HEK293 (cell line): Measurements from ENCODE around the gene VTN.

Source experiments
- CTCF ChIA-PET: fragments of 350-600 bp; formaldehyde crosslinking; extraction: SDS; loops from one replicate; lab custom pipeline; 2021; ENCODE audit warnings: antibody characterized with exemption; lab: Yijun Ruan, JAX
- POLR2A ChIA-PET: fragments of 300-600 bp; formaldehyde crosslinking; extraction: SDS; loops from one replicate; lab custom pipeline; 2020; ENCODE audit warnings: antibody characterized with exemption, inconsistent platforms; lab: Yijun Ruan, JAX
- H3K27ac ChIP-seq: fragments of 200-500 bp; sonication (Bioruptor generic); 2 replicates; pipeline ENCODE4 v1.5.1; 2014; ENCODE audit warnings: low read depth, low read length, control low read depth, inconsistent platforms; ENCODE audit errors: extremely low read depth
- H3K36me3 ChIP-seq, 2 experiments: fragments of 200-500 bp in 1 of 2; sonication (Bioruptor generic) in 1 of 2; 1 replicate in 1 of 2; 2 replicates in 1 of 2; pipeline ENCODE4 v1.5.1; 2014 to 2017; ENCODE audit warnings: inconsistent platforms in 2 of 2, low read length in 2 of 2; ENCODE audit not compliant: control insufficient read depth in 2 of 2, insufficient read depth in 1 of 2
- H3K4me1 ChIP-seq: fragments of 200-500 bp; sonication (Bioruptor generic); 2 replicates; pipeline ENCODE4 v1.5.1; 2014; ENCODE audit warnings: mild to moderate bottlenecking, low read length, inconsistent platforms; ENCODE audit not compliant: control insufficient read depth, insufficient read depth
- H3K4me3 ChIP-seq: 2 replicates; pipeline ENCODE4 v1.5.1; 2011; ENCODE audit warnings: low read depth, mild to moderate bottlenecking, control low read depth, low read length, moderate library complexity
- H3K9me3 ChIP-seq: fragments of 200-500 bp; sonication (Bioruptor generic); 2 replicates; pipeline ENCODE4 v1.5.1; 2014; ENCODE audit warnings: low read depth, low read length, inconsistent platforms; ENCODE audit not compliant: control insufficient read depth, insufficient read depth
- CTCF ChIP-seq: fragments of 450-650 bp; formaldehyde crosslinking; IDR thresholded peaks from 2 replicates; pipeline ENCODE4 v1.5.1; 2016; ENCODE audit warnings: missing biosample characterization, missing genetic modification characterization
- MZF1 ChIP-seq: fragments of 450-650 bp; formaldehyde crosslinking; IDR thresholded peaks from 2 replicates; pipeline ENCODE4 v1.5.1; 2017; ENCODE audit warnings: missing biosample characterization, missing genetic modification characterization, borderline replicate concordance
- OSR2 ChIP-seq: fragments of 450-650 bp; formaldehyde crosslinking; IDR thresholded peaks from 2 replicates; pipeline ENCODE4 v1.5.1; 2016; ENCODE audit warnings: missing biosample characterization, missing genetic modification characterization
- PRDM2 ChIP-seq: fragments of 450-650 bp; formaldehyde crosslinking; IDR thresholded peaks from 2 replicates; pipeline ENCODE4 v1.5.1; 2016; ENCODE audit warnings: missing biosample characterization, missing genetic modification characterization, borderline replicate concordance
- RBAK ChIP-seq: fragments of 450-650 bp; formaldehyde crosslinking; IDR thresholded peaks from 2 replicates; pipeline ENCODE4 v1.5.1; 2016; ENCODE audit warnings: missing biosample characterization, missing genetic modification characterization
- TCF7L2 ChIP-seq: IDR thresholded peaks from 2 replicates; pipeline ENCODE4 v1.6.1; 2011; ENCODE audit warnings: low read depth, mild to moderate bottlenecking, inconsistent platforms, low read length, moderate library complexity, borderline replicate concordance
- ZBTB21 ChIP-seq: fragments of 450-650 bp; formaldehyde crosslinking; IDR thresholded peaks from 2 replicates; pipeline ENCODE4 v1.5.1; 2017; ENCODE audit warnings: missing biosample characterization, missing genetic modification characterization
- ZNF169 ChIP-seq: fragments of 450-650 bp; formaldehyde crosslinking; IDR thresholded peaks from 2 replicates; pipeline ENCODE4 v1.5.1; 2016; ENCODE audit warnings: missing biosample characterization, missing genetic modification characterization
- ZNF221 ChIP-seq: fragments of 450-650 bp; formaldehyde crosslinking; IDR thresholded peaks from 2 replicates; pipeline ENCODE4 v1.5.1; 2017; ENCODE audit warnings: missing biosample characterization, missing genetic modification characterization, borderline replicate concordance
- ZNF558 ChIP-seq: fragments of 450-650 bp; formaldehyde crosslinking; IDR thresholded peaks from 2 replicates; pipeline ENCODE4 v1.5.1; 2016; ENCODE audit warnings: missing biosample characterization, missing genetic modification characterization
- ZNF639 ChIP-seq: fragments of 450-650 bp; formaldehyde crosslinking; IDR thresholded peaks from 2 replicates; pipeline ENCODE4 v1.5.1; 2016; ENCODE audit warnings: missing biosample characterization, missing genetic modification characterization
- ZXDB ChIP-seq: fragments of 450-650 bp; formaldehyde crosslinking; IDR thresholded peaks from 2 replicates; pipeline ENCODE4 v1.5.1; 2016; ENCODE audit warnings: missing biosample characterization, missing genetic modification characterization
- TF ChIP-seq, protein P1 (sequence below): fragments of 450-650 bp; formaldehyde crosslinking; IDR thresholded peaks from 2 replicates; pipeline ENCODE4 v1.5.1; 2016; ENCODE audit warnings: missing biosample characterization, missing genetic modification characterization

The VTN gene

GRCh38 chr17:28396635-28397239, 26.6 kb upstream of the VTN start (continued):
- TF ChIP-seq PRDM2 (tag by site-specific recombination) (no peak), ZNF221 (tag by site-specific recombination) (no peak), RBAK (no peak), CTCF (tag by site-specific recombination) (no peak)

DNA sequence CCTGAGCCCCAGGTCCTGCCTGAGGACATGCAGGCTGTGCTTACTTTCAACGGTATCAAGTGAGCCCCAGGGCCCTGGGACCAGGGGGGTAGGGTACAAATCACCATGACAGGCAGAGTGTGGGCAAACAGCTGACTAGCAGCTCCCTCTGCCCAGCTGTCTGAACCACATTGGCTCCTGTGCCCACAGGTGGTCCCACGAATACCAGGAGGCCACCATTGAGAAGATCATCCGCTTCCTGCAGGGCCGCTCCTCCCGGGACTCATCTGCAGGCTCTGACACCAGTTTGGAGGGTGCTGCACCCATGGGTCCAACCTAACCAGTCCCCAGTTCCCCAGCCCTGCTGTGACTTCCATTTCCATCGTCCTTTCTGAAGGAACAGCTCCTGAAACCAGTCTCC, 25.9 kb upstream of the VTN start:
- Histone ChIP-seq H3K4me1 (no peaks in the 10 kb centered on the region), H3K27ac (no peak overlapping the region)
- CTCF ChIA-PET: interaction anchor here (1.0 to 3.0 kb wide), 2 partner anchors 20 kb away, joined by 4 to 17 read pairs; no protein-coding TSS in a partner anchor
- POLR2A ChIA-PET: interaction anchor here (0.6 to 1.1 kb wide), 2 partner anchors 14 to 75 kb away, joined by 3 read pairs; no protein-coding TSS in a partner anchor
- TF ChIP-seq ZNF169 (tag by site-specific recombination): no peak
- TF ChIP-seq ZBTB21 (tag by site-specific recombination): no peak
- no peak for TF ChIP-seq ZNF558
- TF ChIP-seq, protein P1, sequence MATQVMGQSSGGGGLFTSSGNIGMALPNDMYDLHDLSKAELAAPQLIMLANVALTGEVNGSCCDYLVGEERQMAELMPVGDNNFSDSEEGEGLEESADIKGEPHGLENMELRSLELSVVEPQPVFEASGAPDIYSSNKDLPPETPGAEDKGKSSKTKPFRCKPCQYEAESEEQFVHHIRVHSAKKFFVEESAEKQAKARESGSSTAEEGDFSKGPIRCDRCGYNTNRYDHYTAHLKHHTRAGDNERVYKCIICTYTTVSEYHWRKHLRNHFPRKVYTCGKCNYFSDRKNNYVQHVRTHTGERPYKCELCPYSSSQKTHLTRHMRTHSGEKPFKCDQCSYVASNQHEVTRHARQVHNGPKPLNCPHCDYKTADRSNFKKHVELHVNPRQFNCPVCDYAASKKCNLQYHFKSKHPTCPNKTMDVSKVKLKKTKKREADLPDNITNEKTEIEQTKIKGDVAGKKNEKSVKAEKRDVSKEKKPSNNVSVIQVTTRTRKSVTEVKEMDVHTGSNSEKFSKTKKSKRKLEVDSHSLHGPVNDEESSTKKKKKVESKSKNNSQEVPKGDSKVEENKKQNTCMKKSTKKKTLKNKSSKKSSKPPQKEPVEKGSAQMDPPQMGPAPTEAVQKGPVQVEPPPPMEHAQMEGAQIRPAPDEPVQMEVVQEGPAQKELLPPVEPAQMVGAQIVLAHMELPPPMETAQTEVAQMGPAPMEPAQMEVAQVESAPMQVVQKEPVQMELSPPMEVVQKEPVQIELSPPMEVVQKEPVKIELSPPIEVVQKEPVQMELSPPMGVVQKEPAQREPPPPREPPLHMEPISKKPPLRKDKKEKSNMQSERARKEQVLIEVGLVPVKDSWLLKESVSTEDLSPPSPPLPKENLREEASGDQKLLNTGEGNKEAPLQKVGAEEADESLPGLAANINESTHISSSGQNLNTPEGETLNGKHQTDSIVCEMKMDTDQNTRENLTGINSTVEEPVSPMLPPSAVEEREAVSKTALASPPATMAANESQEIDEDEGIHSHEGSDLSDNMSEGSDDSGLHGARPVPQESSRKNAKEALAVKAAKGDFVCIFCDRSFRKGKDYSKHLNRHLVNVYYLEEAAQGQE: no peak
- TF ChIP-seq, all 188 proteins: peak for 0
- Histone ChIP-seq H3K36me3 (peaks cover 19 to 79% of the 10 kb centered on the region in 2 experiments), H3K4me3 (no peak overlapping the region), H3K9me3 (no peaks in the 10 kb centered on the region)

DNA sequence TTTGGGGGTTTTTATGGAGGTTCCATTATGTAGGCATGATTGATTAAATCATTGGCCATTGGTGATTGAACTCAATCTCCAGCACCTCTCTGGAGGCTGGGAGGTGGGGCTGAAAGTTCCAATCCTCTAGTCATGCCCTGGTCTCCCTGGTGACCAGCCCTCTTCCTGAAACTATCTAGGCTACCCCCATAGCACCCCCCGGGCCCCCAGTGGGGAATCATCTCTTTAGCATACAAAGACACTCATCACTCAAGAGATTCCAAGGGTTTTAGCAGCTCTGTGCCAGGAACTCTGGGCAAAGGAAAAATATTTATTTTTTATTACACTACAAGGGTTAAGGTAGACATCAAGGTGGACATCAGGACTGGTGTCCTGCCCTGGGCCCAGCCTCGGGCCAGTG, 25.3 kb upstream of the VTN start:
- Histone ChIP-seq H3K36me3 (peaks cover 22 to 79% of the 10 kb centered on the region in 2 experiments), H3K27ac (no peak overlapping the region), H3K9me3 (no peaks in the 10 kb centered on the region), H3K4me1 (no peaks in the 10 kb centered on the region), H3K4me3 (no peak overlapping the region)
- CTCF ChIA-PET: interaction anchor here (0.6 to 1.0 kb wide), 3 partner anchors 14 to 21 kb away, joined by 3 to 4 read pairs (median 3); no protein-coding TSS in a partner anchor
- TF ChIP-seq OSR2 (tag by site-specific recombination): no peak
- no peak for TF ChIP-seq ZXDB (tag by site-specific recombination)
- no peak for TF ChIP-seq MZF1 (tag by site-specific recombination)
- no peak for TF ChIP-seq ZNF639 (tag by site-specific recombination)
- no peak for TF ChIP-seq TCF7L2
- no peak for TF ChIP-seq CTCF (tag by site-specific recombination)
- POLR2A ChIA-PET: interaction anchor here (0.6 to 1.7 kb wide), 4 partner anchors 10 to 143 kb away, joined by 3 to 9 read pairs (median 4); partner anchors contain the start of gene POLDIP2
